Measurements from ENCODE around the gene LRMDA. TPM values are rescaled to one million over a fixed set of nuclear protein-coding genes. Genes with fewer than 3 reads are reported as not detected.
A peak's percentile ranks its signal among the peaks of the same experiment; 100 is the strongest.
"Not testable (repeated sequence)": the region's sequence is repeated elsewhere in the genome, so short reads cannot be mapped to it uniquely, and the experiment has no call there.

Gene LRMDA
- total RNA-seq, 2 donors from 2014 or later: 9.6 to 12.6 TPM

- no peaks in the 10 kb centered on the region for H3K9me3 ChIP-seq
- intact Hi-C loops (cut with DNase I): no loop called here
- no peaks in the 10 kb centered on the region for H3K4me1 ChIP-seq (replicated peaks)
- no peak overlapping the region for H3K27ac ChIP-seq
- no peaks in the 10 kb centered on the region for H3K36me3 ChIP-seq
- no peak for DNase-seq (ENCODE audit: low spot score)
- no peak for TF ChIP-seq POLR2A (IDR thresholded peaks at IDR 0.05)
- TF ChIP-seq POLR2AphosphoS5 (IDR thresholded peaks at IDR 0.05): no peak
- no peak for TF ChIP-seq CTCF (IDR thresholded peaks at IDR 0.05)
- H3K4me3 ChIP-seq: no peak overlapping the region
- WGBS: 84% methylated on average over 7 of the region's 7 CpGs
- H3K27me3 ChIP-seq (replicated peaks; ENCODE audit: insufficient read depth): no peaks in the 10 kb centered on the region
Observed at GRCh38 chr10:76522547-76522946, 1091.1 kb downstream of the LRMDA start.

GRCh38 chr10:76523246-76523645 lies 1091.8 kb downstream of the LRMDA start:
- no peaks in the 10 kb centered on the region for H3K36me3 ChIP-seq
- H3K4me1 ChIP-seq (replicated peaks): no peaks in the 10 kb centered on the region
- H3K27ac ChIP-seq: peak overlapping the region in 1 of 2 donors; percentile 24
- no peak for DNase-seq (ENCODE audit: low spot score)
- H3K4me3 ChIP-seq: no peak overlapping the region
- TF ChIP-seq POLR2A (IDR thresholded peaks at IDR 0.05) (no peak), POLR2AphosphoS5 (IDR thresholded peaks at IDR 0.05) (no peak), CTCF (IDR thresholded peaks at IDR 0.05) (no peak)
- no peaks in the 10 kb centered on the region for H3K9me3 ChIP-seq
- 65% methylated on average over 5 of the region's 5 CpGs for WGBS
- H3K27me3 ChIP-seq (replicated peaks; ENCODE audit: insufficient read depth): no peaks in the 10 kb centered on the region
- intact Hi-C loops (cut with DNase I): no loop called here

- 34% methylated on average over 12 of the region's 12 CpGs for WGBS
- TF ChIP-seq POLR2AphosphoS5 (IDR thresholded peaks at IDR 0.05) (peak; percentile 28), CTCF (IDR thresholded peaks at IDR 0.05) (no peak)
- no peaks in the 10 kb centered on the region for H3K4me1 ChIP-seq (replicated peaks)
- intact Hi-C loops (cut with DNase I): no loop called here
- H3K27ac ChIP-seq: peak overlapping the region in 1 of 2 donors; percentile 24
- no peaks in the 10 kb centered on the region for H3K27me3 ChIP-seq (replicated peaks; ENCODE audit: insufficient read depth)
- no peak overlapping the region for H3K4me3 ChIP-seq
- no peaks in the 10 kb centered on the region for H3K36me3 ChIP-seq
- H3K9me3 ChIP-seq: no peaks in the 10 kb centered on the region
- DNase-seq (ENCODE audit: low spot score): no peak
Observed at GRCh38 chr10:76523791-76524351, 1092.4 kb downstream of the LRMDA start.

GRCh38 chr10:76526833-76527232 lies 1095.4 kb downstream of the LRMDA start:
- WGBS: 98% methylated on average over 4 of the region's 4 CpGs
- H3K9me3 ChIP-seq: not testable (repeated sequence)

GRCh38 chr10:76540331-76540730 lies 1108.9 kb downstream of the LRMDA start:
- intact Hi-C loops (cut with DNase I): loop anchor here (10.0 kb wide), 2 partner anchors 236 to 766 kb away; no protein-coding TSS in a partner anchor
- H3K4me3 ChIP-seq: no peak overlapping the region
- no peaks in the 10 kb centered on the region for H3K9me3 ChIP-seq
- no peak overlapping the region for H3K27ac ChIP-seq
- no peak for TF ChIP-seq POLR2A (IDR thresholded peaks at IDR 0.05)
- TF ChIP-seq CTCF (IDR thresholded peaks at IDR 0.05): no peak
- no peak for TF ChIP-seq POLR2AphosphoS5 (IDR thresholded peaks at IDR 0.05)
- WGBS: 56% methylated on average over 5 of the region's 5 CpGs
- no peaks in the 10 kb centered on the region for H3K27me3 ChIP-seq (replicated peaks; ENCODE audit: insufficient read depth)
- no peaks in the 10 kb centered on the region for H3K36me3 ChIP-seq
- DNase-seq (ENCODE audit: low spot score): no peak
- no peaks in the 10 kb centered on the region for H3K4me1 ChIP-seq (replicated peaks)

More at GRCh38 chr10:76526833-76527232, 1095.4 kb downstream of the LRMDA start:
- H3K4me1 ChIP-seq (replicated peaks); H3K27ac ChIP-seq; intact Hi-C loops (cut with DNase I); H3K27me3 ChIP-seq (replicated peaks; ENCODE audit: insufficient read depth); H3K36me3 ChIP-seq; DNase-seq (ENCODE audit: low spot score); H3K4me3 ChIP-seq: not testable (repeated sequence)
